H9 (cell line): Measurements from ENCODE around the gene MAST2. TPM values are rescaled to one million over a fixed set of nuclear protein-coding genes. Genes with fewer than 3 reads are reported as not detected.
"Not testable (repeated sequence)": the region's sequence is repeated elsewhere in the genome, so short reads cannot be mapped to it uniquely, and the experiment has no call there.

Experiments
- DNase-seq: peaks from one replicate; pipeline ENCODE4 v3.0.0-alpha.2; 2017
- H2AFZ ChIP-seq: one replicate; pipeline ENCODE4 v1.6.1; 2013; ENCODE audit warnings: mild to moderate bottlenecking, low read length, control low read depth, moderate library complexity
- H2AK5ac ChIP-seq: 2 replicates; pipeline ENCODE4 v1.6.1; 2013; ENCODE audit warnings: low read length, control low read depth, mixed read lengths; ENCODE audit not compliant: insufficient read length
- H2BK120ac ChIP-seq: one replicate; pipeline ENCODE4 v1.6.1; 2013; ENCODE audit warnings: low read depth, mild to moderate bottlenecking, low read length, control low read depth, inconsistent platforms; ENCODE audit not compliant: poor library complexity, severe bottlenecking
- H2BK12ac ChIP-seq: 2 replicates; pipeline ENCODE4 v1.6.1; 2013; ENCODE audit warnings: low read length, control low read depth, mixed read lengths, low read depth; ENCODE audit not compliant: insufficient read length
- H2BK15ac ChIP-seq: 2 replicates; pipeline ENCODE4 v1.6.1; 2013; ENCODE audit warnings: low read depth, low read length, control low read depth
- H2BK20ac ChIP-seq: one replicate; pipeline ENCODE4 v1.6.1; 2013; ENCODE audit warnings: low read depth, mild to moderate bottlenecking, low read length, control low read depth, inconsistent platforms; ENCODE audit not compliant: poor library complexity, severe bottlenecking
- H2BK5ac ChIP-seq: 2 replicates; pipeline ENCODE4 v1.6.1; 2013; ENCODE audit warnings: low read length, control low read depth, mixed read lengths; ENCODE audit not compliant: insufficient read length
- H3K14ac ChIP-seq: 2 replicates; pipeline ENCODE4 v1.6.1; 2013; ENCODE audit warnings: low read length, control low read depth; ENCODE audit not compliant: insufficient read depth
- H3K18ac ChIP-seq: 2 replicates; pipeline ENCODE4 v1.6.1; 2013; ENCODE audit warnings: low read depth, mild to moderate bottlenecking, mixed read lengths, low read length, control low read depth; ENCODE audit not compliant: insufficient read length
- H3K23ac ChIP-seq: 2 replicates; pipeline ENCODE4 v1.6.1; 2013; ENCODE audit warnings: low read length, control low read depth, mixed read lengths, low read depth; ENCODE audit not compliant: insufficient read length
- H3K23me2 ChIP-seq: 2 replicates; pipeline ENCODE4 v1.6.1; 2013; ENCODE audit warnings: low read depth, mild to moderate bottlenecking, mixed read lengths, low read length, control low read depth; ENCODE audit not compliant: insufficient read length, poor library complexity, severe bottlenecking
- H3K27ac ChIP-seq: 2 replicates; pipeline ENCODE4 v1.5.1; 2013; ENCODE audit warnings: low read length, control low read depth, mixed read lengths, low read depth; ENCODE audit not compliant: insufficient read length
- H3K27me3 ChIP-seq: 2 replicates; pipeline ENCODE4 v1.6.1; 2013; ENCODE audit warnings: low read length, control low read depth, inconsistent platforms; ENCODE audit not compliant: insufficient read depth
- H3K4ac ChIP-seq: 2 replicates; pipeline ENCODE4 v1.6.1; 2013; ENCODE audit warnings: low read depth, mild to moderate bottlenecking, control low read depth, inconsistent platforms, low read length, moderate library complexity
- H3K4me1 ChIP-seq: 2 replicates; pipeline ENCODE4 v1.6.1; 2013; ENCODE audit warnings: low read length, control low read depth, inconsistent platforms; ENCODE audit not compliant: insufficient read depth
- H3K4me2 ChIP-seq: 2 replicates; pipeline ENCODE4 v1.6.1; 2013; ENCODE audit warnings: low read length, control low read depth, mixed read lengths; ENCODE audit not compliant: insufficient read length, insufficient read depth
- H3K56ac ChIP-seq: 2 replicates; pipeline ENCODE4 v1.6.1; 2013; ENCODE audit warnings: low read depth, mild to moderate bottlenecking, mixed read lengths, low read length, control low read depth; ENCODE audit not compliant: insufficient read length
- H3K79me1 ChIP-seq: 2 replicates; pipeline ENCODE4 v1.6.1; 2013; ENCODE audit warnings: low read depth, mild to moderate bottlenecking, moderate library complexity, low read length, control low read depth, inconsistent platforms; ENCODE audit not compliant: insufficient read depth, poor library complexity, severe bottlenecking
- H3K79me2 ChIP-seq: 2 replicates; pipeline ENCODE4 v1.6.1; 2013; ENCODE audit warnings: low read length, control low read depth, inconsistent platforms; ENCODE audit not compliant: insufficient read depth
- H3K9ac ChIP-seq: 2 replicates; pipeline ENCODE4 v1.6.1; 2013; ENCODE audit warnings: low read length, control low read depth, mixed read lengths; ENCODE audit not compliant: insufficient read length; ENCODE audit errors: extremely low read depth
- H3K9me3 ChIP-seq: one replicate; pipeline ENCODE4 v1.6.1; 2013; ENCODE audit warnings: low read depth, low read length, inconsistent platforms; ENCODE audit not compliant: control insufficient read depth
- H3T11ph ChIP-seq: one replicate; pipeline ENCODE4 v1.6.1; 2013; ENCODE audit warnings: mild to moderate bottlenecking, low read length, control low read depth, inconsistent platforms
- H4K20me1 ChIP-seq: one replicate; pipeline ENCODE4 v1.6.1; 2013; ENCODE audit not compliant: control insufficient read depth, insufficient read length, insufficient read depth
- H4K5ac ChIP-seq: 2 replicates; pipeline ENCODE4 v1.6.1; 2013; ENCODE audit warnings: low read depth, mild to moderate bottlenecking, mixed read lengths, low read length, control low read depth; ENCODE audit not compliant: insufficient read length
- H4K8ac ChIP-seq: replicated peaks from 2 replicates; pipeline ENCODE4 v1.6.1; 2013; ENCODE audit warnings: low read length, control low read depth, mixed read lengths, low read depth; ENCODE audit not compliant: insufficient read length
- H4K91ac ChIP-seq: 2 replicates; pipeline ENCODE4 v1.6.1; 2013; ENCODE audit warnings: low read depth, mild to moderate bottlenecking, moderate library complexity, mixed read lengths, low read length, control low read depth; ENCODE audit not compliant: insufficient read length
- H3K27ac Mint-ChIP-seq, 3 experiments: 2 replicates in 2 of 3; 3 replicates in 1 of 3; pipeline ENCODE4 v1.8.0; 2020 to 2021; ENCODE audit warnings: mixed read lengths in 3 of 3, mild to moderate bottlenecking in 1 of 3, moderate library complexity in 1 of 3
- H3K27me3 Mint-ChIP-seq: 2 replicates; pipeline ENCODE4 v1.8.0; 2021; ENCODE audit warnings: low read depth, mild to moderate bottlenecking, moderate library complexity, mixed read lengths
- H3K36me3 Mint-ChIP-seq, 3 experiments: 2 replicates in 2 of 3; 3 replicates in 1 of 3; pipeline ENCODE4 v1.8.0; 2020 to 2021; ENCODE audit warnings: low read depth in 3 of 3, mixed read lengths in 3 of 3; ENCODE audit not compliant: insufficient read depth in 1 of 3
- H3K4me1 Mint-ChIP-seq, 2 experiments: 2 replicates each; pipeline ENCODE4 v1.8.0; 2020; ENCODE audit warnings: mixed read lengths in 2 of 2
- H3K4me3 Mint-ChIP-seq, 2 experiments: 2 replicates in 1 of 2; 3 replicates in 1 of 2; pipeline ENCODE4 v1.8.0; 2020 to 2021; ENCODE audit warnings: mild to moderate bottlenecking in 2 of 2, mixed read lengths in 2 of 2, moderate library complexity in 1 of 2
- H3K9me3 Mint-ChIP-seq, 2 experiments: 2 replicates in 1 of 2; 3 replicates in 1 of 2; pipeline ENCODE4 v1.8.0; 2020; ENCODE audit warnings: mild to moderate bottlenecking in 2 of 2, mixed read lengths in 2 of 2, moderate library complexity in 1 of 2
- CTCF ChIP-seq: fragments of 200-600 bp; sonication (generic); conservative IDR thresholded peaks from 3 replicates; pipeline ENCODE4 v1.8.0; 2021; ENCODE audit warnings: antibody characterized with exemption, mild to moderate bottlenecking
- WGBS: extraction: QIAGEN DNeasy Blood & Tissue Kit; methylation state at CpG from one replicate; pipeline ENCODE4 v1.1.7; 2013; ENCODE audit warnings: missing lambda C conversion rate, low lambda C conversion rate, mixed read lengths; ENCODE audit not compliant: insufficient read length; ENCODE audit errors: extremely low coverage; 5-methylcytosine and 5-hydroxymethylcytosine counted together
- total RNA-seq: library from RNA; stranded (reverse); gene quantifications from 2 replicates; pipeline ENCODE4 v1.2.1, GENCODE V29; 2021

Gene MAST2
- total RNA-seq, 1 experiment from 2014 or later = 28.8 TPM

GRCh38 chr1:45945426-45945825 lies 142.0 kb downstream of the MAST2 start:
- H3K27ac ChIP-seq = no peak overlapping the region

GRCh38 chr1:45949462-45949861 lies 146.1 kb downstream of the MAST2 start:
- Mint-ChIP-seq H3K4me1 (peaks cover 27 to 28% of the 10 kb centered on the region in 2 experiments), H3K9me3 (peaks cover 4 to 10% of the 10 kb centered on the region in 2 experiments)
- H3K79me1 ChIP-seq, H4K20me1 ChIP-seq, H3K4me3 Mint-ChIP-seq, H3K4ac ChIP-seq, H4K5ac ChIP-seq, H3K9me3 ChIP-seq, H3K4me2 ChIP-seq, H3K56ac ChIP-seq, H2BK20ac ChIP-seq, H2BK5ac ChIP-seq, H4K91ac ChIP-seq, DNase-seq, H3K27me3 Mint-ChIP-seq, H3K27ac ChIP-seq, H3K36me3 Mint-ChIP-seq, H3K9ac ChIP-seq, H3K27me3 ChIP-seq, H3K27ac Mint-ChIP-seq, H2AK5ac ChIP-seq, H3K14ac ChIP-seq, H3K23me2 ChIP-seq, H2AFZ ChIP-seq, H2BK12ac ChIP-seq, H3K23ac ChIP-seq, H2BK120ac ChIP-seq, H3T11ph ChIP-seq, H3K4me1 ChIP-seq, H2BK15ac ChIP-seq, H3K18ac ChIP-seq, H4K8ac ChIP-seq, H3K79me2 ChIP-seq: not testable (repeated sequence)
- no CpG with 5 or more reads among the region's 2 CpGs for WGBS

More at GRCh38 chr1:45945426-45945825, 142.0 kb downstream of the MAST2 start:
- H3K4me3 Mint-ChIP-seq = no peak overlapping the region
- H3K23me2 ChIP-seq = no peaks in the 10 kb centered on the region
- no peaks in the 10 kb centered on the region for H3K79me1 ChIP-seq
- no peak overlapping the region for H3T11ph ChIP-seq
- H3K36me3 Mint-ChIP-seq = peaks cover 3 to 5% (median 3%) of the 10 kb centered on the region in 3 experiments; a peak in 6 of 7 replicates
- no peak overlapping the region for H3K56ac ChIP-seq
- H4K20me1 ChIP-seq = no peaks in the 10 kb centered on the region
- H3K14ac ChIP-seq = no peak overlapping the region
- H3K4ac ChIP-seq = no peak overlapping the region
- 0 out of 2 replicates have a peak, but pooled peaks cover 1% of the 10 kb centered on the region for H3K79me2 ChIP-seq
- no peak overlapping the region for H3K23ac ChIP-seq
- peaks cover 22% of the 10 kb centered on the region in 2 experiments for H3K4me1 Mint-ChIP-seq
- no peak for DNase-seq
- no peak overlapping the region for H3K9ac ChIP-seq
- peaks cover 4 to 10% of the 10 kb centered on the region in 2 experiments for H3K9me3 Mint-ChIP-seq
- no peak overlapping the region for H2BK5ac ChIP-seq
- TF ChIP-seq CTCF = no peak
- no peak overlapping the region for H2BK20ac ChIP-seq
- WGBS = no CpG with 5 or more reads among the region's 2 CpGs
- no peaks in the 10 kb centered on the region; the same call in 1 of the 2 replicates for H3K4me1 ChIP-seq
- H3K27me3 ChIP-seq = no peaks in the 10 kb centered on the region
- H3K18ac ChIP-seq = no peak overlapping the region
- H2AFZ ChIP-seq = no peak overlapping the region
- H4K91ac ChIP-seq = no peak overlapping the region
- no peak overlapping the region for H2BK120ac ChIP-seq
- no peaks in the 10 kb centered on the region for H3K27me3 Mint-ChIP-seq
- no peak overlapping the region for H4K5ac ChIP-seq
- no peak overlapping the region for H2BK12ac ChIP-seq
- H4K8ac ChIP-seq = no peak overlapping the region
- H3K4me2 ChIP-seq = no peak overlapping the region
- no peak overlapping the region for H3K27ac Mint-ChIP-seq
- no peak overlapping the region for H2AK5ac ChIP-seq
- H2BK15ac ChIP-seq = no peak overlapping the region
- H3K9me3 ChIP-seq = no peaks in the 10 kb centered on the region
